Hepatocyte (in vitro differentiated cells): Measurements from ENCODE around the gene CBL. TPM values are rescaled to one million over a fixed set of nuclear protein-coding genes. Genes with fewer than 3 reads are reported as not detected.

Experiments
- DNase-seq: peaks from one replicate; pipeline ENCODE4 v3.0.0-alpha.2; 2016; ENCODE audit warnings: low spot score
- H2AFZ ChIP-seq: fragments of 200-600 bp; sonication (generic); 2 replicates; pipeline ENCODE4 v1.6.0; 2016; ENCODE audit warnings: antibody characterized with exemption, mild to moderate bottlenecking
- H3K27ac ChIP-seq: fragments of 200-600 bp; sonication (generic); 2 replicates; pipeline ENCODE4 v1.5.1; 2016; ENCODE audit warnings: mild to moderate bottlenecking
- H3K27me3 ChIP-seq: fragments of 200-600 bp; sonication (generic); 2 replicates; pipeline ENCODE4 v1.6.1; 2016
- H3K36me3 ChIP-seq: fragments of 200-600 bp; sonication (generic); replicated peaks from 2 replicates; pipeline ENCODE4 v1.5.1; 2016; ENCODE audit warnings: low read depth; ENCODE audit not compliant: insufficient read depth
- H3K4me1 ChIP-seq: fragments of 200-600 bp; sonication (generic); 2 replicates; pipeline ENCODE4 v1.5.1; 2016; ENCODE audit warnings: mild to moderate bottlenecking, moderate library complexity; ENCODE audit not compliant: insufficient read depth
- H3K4me2 ChIP-seq: fragments of 200-600 bp; sonication (generic); 2 replicates; pipeline ENCODE4 v1.6.0; 2016
- H3K4me3 ChIP-seq: fragments of 200-600 bp; sonication (generic); 2 replicates; pipeline ENCODE4 v1.5.1; 2016; ENCODE audit warnings: mild to moderate bottlenecking
- H3K79me2 ChIP-seq: fragments of 200-600 bp; sonication (generic); 2 replicates; pipeline ENCODE4 v1.6.0; 2017; ENCODE audit warnings: mild to moderate bottlenecking
- H3K9me2 ChIP-seq: fragments of 200-600 bp; sonication (generic); replicated peaks from 2 replicates; pipeline ENCODE4 v1.6.0; 2017; ENCODE audit warnings: mild to moderate bottlenecking; ENCODE audit not compliant: insufficient read depth
- H3K9me3 ChIP-seq: fragments of 200-600 bp; sonication (generic); 2 replicates; pipeline ENCODE4 v1.5.1; 2016; ENCODE audit warnings: low read depth, mild to moderate bottlenecking
- H4K20me1 ChIP-seq: fragments of 200-600 bp; sonication (generic); 2 replicates; pipeline ENCODE4 v1.6.0; 2016; ENCODE audit warnings: mild to moderate bottlenecking; ENCODE audit not compliant: insufficient read depth, poor library complexity, severe bottlenecking
- CTCF ChIP-seq: fragments of 200-600 bp; sonication (generic); IDR thresholded peaks from 2 replicates; pipeline ENCODE4 v1.5.1; 2016; ENCODE audit warnings: antibody characterized with exemption, mild to moderate bottlenecking; ENCODE audit not compliant: poor library complexity
- EZH2 ChIP-seq: fragments of 200-600 bp; sonication (generic); IDR thresholded peaks from 2 replicates; pipeline ENCODE4 v1.6.1; 2016; ENCODE audit warnings: antibody characterized with exemption, mild to moderate bottlenecking, borderline replicate concordance
- EZH2phosphoT487 ChIP-seq: fragments of 200-600 bp; sonication (generic); IDR thresholded peaks from one replicate; pipeline ENCODE4 v1.6.1; 2018; ENCODE audit warnings: antibody characterized with exemption, mild to moderate bottlenecking, low read depth, moderate library complexity; ENCODE audit not compliant: unreplicated experiment, severe bottlenecking
- WGBS: methylation state at CpG from one replicate; pipeline ENCODE4 v1.1.6; 2016; ENCODE audit warnings: low lambda C conversion rate; ENCODE audit errors: missing lambda C conversion rate; 5-methylcytosine and 5-hydroxymethylcytosine counted together
- polyA plus RNA-seq: library from polyadenylated mRNA; unstranded; fragments of >200 nt; fragmentation: Nextera tagmentation; extraction: Ambion mirVana; gene quantifications from 2 replicates; pipeline ENCODE4 v1.2.1, GENCODE V29; 2016
- total RNA-seq: library from RNA; depleted of rRNA; stranded (reverse); fragments of >200 nt; gene quantifications from 2 replicates; pipeline ENCODE4 v1.2.3, GENCODE V29; 2014

CBL gene
- total and polyA plus RNA-seq, 2 experiments from 2014 or later: 6.6 to 15.6 TPM

DNA sequence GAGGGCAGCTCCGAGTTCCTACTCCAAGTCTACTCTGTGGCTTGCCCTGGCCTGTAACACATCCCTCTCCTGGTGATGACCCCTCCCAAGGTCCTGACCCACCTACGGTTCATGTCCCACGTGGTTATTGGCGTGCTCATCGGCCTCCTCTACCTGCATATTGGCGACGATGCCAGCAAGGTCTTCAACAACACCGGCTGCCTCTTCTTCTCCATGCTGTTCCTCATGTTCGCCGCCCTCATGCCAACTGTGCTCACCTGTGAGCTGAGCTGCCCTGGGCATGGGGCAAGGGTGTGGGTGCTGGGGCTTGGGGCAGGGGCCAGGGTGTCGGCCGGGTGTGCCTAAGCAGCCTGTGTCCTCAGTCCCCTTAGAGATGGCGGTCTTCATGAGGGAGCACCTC, 47.7 kb upstream of the CBL start:
- Histone ChIP-seq H3K36me3 (no peaks in the 10 kb centered on the region), H3K27ac (no peak overlapping the region), H3K9me2 (no peaks in the 10 kb centered on the region), H3K4me1 (no peaks in the 10 kb centered on the region), H2AFZ (no peak overlapping the region), H4K20me1 (no peaks in the 10 kb centered on the region), H3K9me3 (no peaks in the 10 kb centered on the region), H3K79me2 (no peaks in the 10 kb centered on the region), H3K27me3 (no peaks in the 10 kb centered on the region), H3K4me3 (no peak overlapping the region), H3K4me2 (no peak overlapping the region)
- DNase-seq: no peak
- WGBS: 96% methylated on average over 12 of the region's 13 CpGs
- TF ChIP-seq EZH2phosphoT487 (no peak), EZH2 (no peak), CTCF (no peak)

- no peak overlapping the region for H2AFZ ChIP-seq
- H3K79me2 ChIP-seq: no peaks in the 10 kb centered on the region
- no peak overlapping the region for H3K27ac ChIP-seq
- H3K4me3 ChIP-seq: no peak overlapping the region
- DNase-seq: no peak
- no peaks in the 10 kb centered on the region for H4K20me1 ChIP-seq
- H3K9me2 ChIP-seq: no peaks in the 10 kb centered on the region
- no peak overlapping the region for H3K4me2 ChIP-seq
- TF ChIP-seq CTCF: no peak
- no peaks in the 10 kb centered on the region for H3K27me3 ChIP-seq
- H3K9me3 ChIP-seq: no peaks in the 10 kb centered on the region
- H3K36me3 ChIP-seq: no peaks in the 10 kb centered on the region
- no peaks in the 10 kb centered on the region for H3K4me1 ChIP-seq
- 94% methylated on average over 9 of the region's 9 CpGs for WGBS
These were observed 46.0 kb upstream of the CBL start for GRCh38 chr11:119160151-119160550.

GRCh38 chr11:119161871-119162270, 44.3 kb upstream of the CBL start:
- Histone ChIP-seq H3K4me2 (no peak overlapping the region), H3K4me1 (no peaks in the 10 kb centered on the region), H3K9me3 (no peaks in the 10 kb centered on the region), H3K79me2 (no peaks in the 10 kb centered on the region), H2AFZ (no peak overlapping the region), H3K36me3 (no peaks in the 10 kb centered on the region), H3K27ac (no peak overlapping the region), H4K20me1 (no peaks in the 10 kb centered on the region), H3K4me3 (no peak overlapping the region), H3K9me2 (no peaks in the 10 kb centered on the region), H3K27me3 (no peaks in the 10 kb centered on the region)
- 91% methylated on average over 8 of the region's 8 CpGs for WGBS
- no peak for DNase-seq
- TF ChIP-seq EZH2 (no peak), CTCF (no peak), EZH2phosphoT487 (no peak)
